Activated naive CD4-positive, alpha-beta T cell treated with anti-CD3 and anti-CD28 coated beads for 36 hours (primary cell): ENCODE measurements around the gene IGFALS. TPM values are rescaled to one million over a fixed set of nuclear protein-coding genes. Genes with fewer than 3 reads are reported as not detected.

Experiments used
- CTCF ChIA-PET: fragments of 350-600 bp; sonication (Branson Sonifier 250); formaldehyde crosslinking; loops from one replicate; lab custom pipeline; 2021; ENCODE audit warnings: antibody characterized with exemption; lab: Charles Lee
- DNase-seq: peaks from one replicate; pipeline ENCODE4 v3.0.0-alpha.2; 2020
- H3K27ac Mint-ChIP-seq: one replicate; pipeline ENCODE4 v1.8.0; 2021; ENCODE audit warnings: mild to moderate bottlenecking, mixed read lengths
- H3K27me3 Mint-ChIP-seq: one replicate; pipeline ENCODE4 v1.8.0; 2021; ENCODE audit warnings: low read depth, mixed read lengths
- H3K36me3 Mint-ChIP-seq: one replicate; pipeline ENCODE4 v1.8.0; 2021; ENCODE audit warnings: low read depth, mixed read lengths
- H3K4me1 Mint-ChIP-seq: one replicate; pipeline ENCODE4 v1.8.0; 2021; ENCODE audit warnings: low read depth, mixed read lengths
- H3K4me3 Mint-ChIP-seq: one replicate; pipeline ENCODE4 v1.8.0; 2021; ENCODE audit warnings: mild to moderate bottlenecking, moderate library complexity, mixed read lengths
- H3K9me3 Mint-ChIP-seq: one replicate; pipeline ENCODE4 v1.8.0; 2021; ENCODE audit warnings: mixed read lengths
- intact Hi-C: fragments of 100-400 bp; cut with micrococcal nuclease; formaldehyde crosslinking; loops from one replicate; pipeline ENCODE4 v1.15.1; 2023
- total RNA-seq, 2 experiments: library from RNA; stranded (reverse); gene quantifications; one replicate each; pipeline ENCODE4 v1.2.3, GENCODE V29; 2021

Gene IGFALS
- total RNA-seq, 2 experiments from 2014 or later, result not detected

DNA sequence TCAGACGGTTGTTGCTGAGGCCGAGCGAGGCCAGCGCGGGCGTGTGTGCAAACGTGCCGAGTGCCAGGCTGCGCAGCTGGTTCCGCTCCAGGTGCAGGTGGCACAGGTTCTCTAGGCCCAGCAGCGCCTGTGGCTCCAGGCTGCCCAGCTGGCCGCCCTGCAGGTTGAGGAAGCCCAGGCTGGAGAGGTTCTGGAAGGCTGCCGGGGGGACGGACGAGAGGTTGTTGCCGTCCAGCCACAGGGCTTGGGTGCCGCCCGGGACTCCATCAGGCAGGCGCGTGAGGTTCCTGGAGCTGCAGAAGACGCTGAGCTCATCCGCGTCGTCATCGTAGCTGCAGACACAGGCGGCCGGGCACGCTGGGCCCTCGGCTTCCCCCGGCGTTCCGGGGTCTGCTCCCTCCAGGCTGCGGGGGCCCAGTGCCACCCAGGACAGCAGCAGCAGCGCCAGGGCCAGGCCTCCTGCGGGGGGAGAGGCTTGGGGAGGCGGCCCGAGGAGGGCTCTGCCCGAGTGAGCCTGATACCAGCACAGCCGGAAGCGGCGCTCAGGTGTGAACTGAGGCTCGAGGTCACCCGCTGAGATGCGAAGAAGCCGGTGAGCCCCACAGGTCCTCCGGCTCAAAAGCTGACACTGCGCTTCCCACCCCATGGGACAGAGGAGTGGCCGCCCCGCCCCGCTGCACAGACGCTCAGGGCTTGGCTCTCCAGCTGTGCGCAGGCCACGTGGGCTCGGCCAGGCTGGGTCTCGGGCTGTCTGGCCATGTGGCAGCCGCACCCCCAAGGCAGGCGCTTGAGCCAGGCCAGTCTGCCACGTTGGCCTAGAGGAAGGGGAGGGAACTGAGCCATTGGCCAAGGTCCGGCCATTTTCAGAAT is 1.3 kb downstream of the IGFALS start:
- H3K9me3 Mint-ChIP-seq, result peaks cover 2% of the 10 kb centered on the region
- no peak for DNase-seq
- H3K4me3 Mint-ChIP-seq, result no peak overlapping the region
- H3K27ac Mint-ChIP-seq, result no peak overlapping the region
- H3K36me3 Mint-ChIP-seq, result peaks cover 1% of the 10 kb centered on the region
- intact Hi-C loops, result no loop called here
- no peaks in the 10 kb centered on the region for H3K27me3 Mint-ChIP-seq
- no peaks in the 10 kb centered on the region for H3K4me1 Mint-ChIP-seq
- CTCF ChIA-PET, result interaction anchor here (1.1 kb wide), 1 partner anchor 137 kb away, joined by 3 read pairs; no protein-coding TSS in a partner anchor

DNA sequence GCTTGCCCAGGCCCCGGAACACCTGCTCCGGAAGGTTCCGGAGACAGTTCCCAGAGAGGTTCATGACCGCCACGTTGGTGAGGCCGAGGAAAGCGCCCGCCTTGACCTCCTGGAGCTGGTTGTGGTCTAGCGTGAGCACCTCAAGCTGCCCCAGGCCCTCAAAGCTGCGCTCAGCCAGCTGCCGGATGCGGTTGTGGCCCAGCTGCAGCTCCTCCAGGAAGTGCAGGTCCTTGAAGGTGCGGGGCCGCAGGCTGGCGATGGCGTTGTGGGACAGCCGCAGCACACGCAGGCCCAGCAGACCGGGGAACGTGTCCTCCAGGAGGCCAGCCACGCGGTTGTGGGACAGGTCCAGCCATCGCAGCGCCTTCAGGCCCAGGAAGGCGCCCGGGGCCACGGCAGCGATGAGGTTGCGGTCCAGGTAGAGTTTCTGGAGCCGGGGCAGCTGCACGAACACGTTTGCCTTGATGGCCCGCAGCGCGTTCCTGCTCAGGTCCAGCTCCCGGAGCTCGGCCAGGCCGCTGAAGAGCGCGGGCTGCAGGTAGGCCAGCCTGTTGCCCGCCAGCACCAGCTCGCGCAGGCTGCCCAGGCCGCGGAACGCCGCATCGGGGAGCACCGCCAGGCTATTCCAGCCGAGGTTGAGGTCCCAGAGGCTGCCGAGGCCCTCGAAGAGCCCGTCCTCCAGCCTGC is 2.1 kb downstream of the IGFALS start:
- H3K27me3 Mint-ChIP-seq, result no peaks in the 10 kb centered on the region
- no peak overlapping the region for H3K27ac Mint-ChIP-seq
- no peak overlapping the region for H3K4me3 Mint-ChIP-seq
- DNase-seq, result no peak
- CTCF ChIA-PET, result no interaction called here
- H3K36me3 Mint-ChIP-seq, result no peaks in the 10 kb centered on the region
- H3K4me1 Mint-ChIP-seq, result no peaks in the 10 kb centered on the region
- no peaks in the 10 kb centered on the region for H3K9me3 Mint-ChIP-seq
- intact Hi-C loops, result no loop called here

DNA sequence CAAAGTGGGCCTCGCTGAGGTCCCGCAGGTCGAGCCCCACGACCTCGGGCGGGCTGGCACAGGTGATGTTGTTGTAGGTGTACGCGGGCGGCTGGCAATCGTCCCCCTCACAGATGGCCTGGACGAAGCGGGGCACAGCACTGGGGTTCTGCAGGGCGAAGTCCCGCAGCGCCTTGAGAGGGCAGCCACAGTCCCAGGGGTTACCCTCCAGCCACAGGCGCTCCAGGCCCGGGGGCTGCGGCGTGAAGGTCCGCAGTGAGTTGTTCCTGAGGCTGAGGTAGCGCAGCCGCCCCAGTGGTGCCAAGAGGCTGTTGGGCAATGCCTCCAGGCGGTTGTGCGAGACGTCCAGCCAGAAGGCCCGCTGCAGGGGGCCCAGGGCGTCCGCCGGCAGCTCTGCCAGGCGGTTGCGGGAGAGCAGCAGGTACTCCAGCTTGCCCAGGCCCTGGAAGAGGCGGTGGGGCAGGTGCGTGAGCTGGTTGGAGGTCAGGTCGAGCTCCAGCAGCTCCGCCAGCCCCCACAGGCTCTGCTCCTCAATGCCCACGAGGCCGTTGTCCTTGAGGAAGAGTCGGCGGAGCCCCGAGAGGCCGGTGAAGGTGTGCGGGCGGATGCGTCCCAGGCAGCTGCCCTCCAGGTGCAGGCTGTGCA is 2.8 kb downstream of the IGFALS start:
- H3K4me1 Mint-ChIP-seq, result peaks cover under 1% of the 10 kb centered on the region
- no peaks in the 10 kb centered on the region for H3K27me3 Mint-ChIP-seq
- CTCF ChIA-PET, result no interaction called here

DNA sequence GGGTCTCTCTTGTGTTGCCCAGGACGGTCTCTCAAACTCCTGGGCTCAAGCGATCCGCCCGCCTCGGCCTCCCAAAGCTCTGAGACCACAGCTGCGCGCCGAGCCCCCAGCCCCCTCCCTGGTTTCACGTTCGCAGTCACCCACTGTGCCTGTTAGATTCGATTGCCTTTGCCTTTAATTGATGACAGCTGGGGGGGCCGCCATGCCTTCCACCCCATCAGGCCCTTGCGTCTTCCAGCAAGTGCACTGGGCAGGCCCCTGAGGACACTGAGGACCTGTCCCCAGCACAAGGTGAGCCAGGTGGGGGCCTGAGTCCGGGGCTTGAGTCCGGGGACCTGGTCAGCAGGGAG is 3.3 kb downstream of the IGFALS start:
- H3K4me3 Mint-ChIP-seq, result no peak overlapping the region
- DNase-seq, result no peak
- no peak overlapping the region for H3K27ac Mint-ChIP-seq

More for the DNA sequence above, 2.8 kb downstream of the IGFALS start:
- no peaks in the 10 kb centered on the region for H3K36me3 Mint-ChIP-seq
- no peak overlapping the region for H3K4me3 Mint-ChIP-seq
- no peak for DNase-seq
- intact Hi-C loops, result no loop called here
- H3K9me3 Mint-ChIP-seq, result no peaks in the 10 kb centered on the region
- no peak overlapping the region for H3K27ac Mint-ChIP-seq

DNA sequence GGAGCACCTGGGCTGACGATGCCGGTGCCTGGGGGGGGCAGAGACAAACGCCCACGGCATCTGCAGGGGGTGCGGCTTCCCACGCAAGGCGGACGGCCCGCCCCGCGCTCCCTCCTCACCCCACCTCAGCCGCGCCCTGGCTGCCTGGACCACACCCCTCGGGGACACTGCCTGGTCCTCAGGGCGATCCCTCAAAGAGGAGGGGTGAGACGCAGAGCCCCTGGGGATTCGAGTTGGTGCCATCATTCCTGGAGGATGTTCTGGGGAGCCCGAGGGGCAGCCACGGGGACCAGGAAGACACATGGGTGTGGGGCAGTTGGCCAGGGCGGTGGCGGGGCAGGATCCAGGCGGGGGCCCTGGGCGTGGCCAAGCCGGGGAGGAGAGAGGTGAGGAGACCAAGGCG is 3.9 kb downstream of the IGFALS start:
- H3K27ac Mint-ChIP-seq, result no peak overlapping the region
- no peaks in the 10 kb centered on the region for H3K27me3 Mint-ChIP-seq
- DNase-seq, result no peak
- H3K4me3 Mint-ChIP-seq, result no peak overlapping the region
- H3K4me1 Mint-ChIP-seq, result peaks cover 9% of the 10 kb centered on the region
- intact Hi-C loops, result no loop called here
- H3K36me3 Mint-ChIP-seq, result no peaks in the 10 kb centered on the region
- no peaks in the 10 kb centered on the region for H3K9me3 Mint-ChIP-seq
- CTCF ChIA-PET, result no interaction called here

More for the DNA sequence above, 3.3 kb downstream of the IGFALS start:
- Mint-ChIP-seq H3K9me3 (no peaks in the 10 kb centered on the region), H3K36me3 (no peaks in the 10 kb centered on the region), H3K4me1 (peaks cover 5% of the 10 kb centered on the region), H3K27me3 (no peaks in the 10 kb centered on the region)
- CTCF ChIA-PET, result no interaction called here
- intact Hi-C loops, result no loop called here

DNA sequence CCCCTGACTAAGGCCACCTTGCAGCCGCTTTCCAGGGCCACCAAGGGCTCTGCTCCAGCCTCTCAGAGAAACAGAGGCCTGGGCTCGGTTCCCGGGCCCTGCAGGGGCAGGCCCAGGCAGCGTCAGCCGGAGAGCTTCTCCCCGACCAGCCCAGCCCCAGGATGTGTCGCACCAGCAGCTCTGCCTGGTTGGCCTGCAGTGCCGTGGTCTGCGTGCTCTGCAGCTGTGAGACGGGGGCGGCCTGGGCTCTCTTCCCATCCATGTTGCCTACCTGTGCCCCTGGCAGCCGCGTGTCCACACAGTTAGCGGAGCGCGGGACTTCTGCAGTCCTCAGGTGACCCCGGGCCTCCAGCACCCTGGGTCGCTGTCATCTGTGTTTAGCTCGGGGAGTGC is 4.8 kb downstream of the IGFALS start:
- CTCF ChIA-PET, result no interaction called here
- H3K4me1 Mint-ChIP-seq, result peaks cover 12% of the 10 kb centered on the region
- H3K9me3 Mint-ChIP-seq, result no peaks in the 10 kb centered on the region
- intact Hi-C loops, result no loop called here
- H3K27ac Mint-ChIP-seq, result no peak overlapping the region
- no peaks in the 10 kb centered on the region for H3K27me3 Mint-ChIP-seq
- no peak overlapping the region for H3K4me3 Mint-ChIP-seq
- no peak for DNase-seq
- H3K36me3 Mint-ChIP-seq, result no peaks in the 10 kb centered on the region

DNA sequence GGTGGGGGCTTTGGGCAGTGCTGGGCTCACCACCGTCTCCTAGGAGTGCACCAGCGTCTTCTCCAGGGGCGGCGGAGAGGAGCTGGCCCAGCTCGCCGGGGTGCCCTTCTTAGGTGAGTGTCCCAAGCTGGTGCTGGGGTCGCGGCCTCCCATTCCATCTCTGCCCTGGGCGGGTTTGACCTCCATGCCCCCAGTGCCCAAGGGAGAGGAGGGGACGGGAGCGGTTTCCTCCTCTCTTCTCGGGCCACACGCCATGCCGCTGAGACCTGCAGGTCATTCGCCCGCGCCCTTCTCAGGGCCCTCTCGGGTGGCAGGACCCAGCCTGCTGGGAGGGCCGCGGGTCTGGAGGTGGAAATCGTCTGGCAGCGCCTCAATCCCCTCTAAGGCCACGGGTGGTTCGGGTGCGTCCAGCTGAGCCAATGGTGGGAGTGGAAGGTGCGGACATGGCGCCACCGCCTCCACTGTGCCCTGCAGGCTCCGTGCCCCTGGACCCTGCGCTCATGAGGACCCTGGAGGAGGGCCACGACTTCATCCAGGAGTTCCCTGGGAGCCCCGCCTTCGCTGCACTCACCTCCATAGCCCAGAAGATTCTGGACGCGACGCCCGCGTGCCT is 5.3 kb downstream of the IGFALS start:
- Mint-ChIP-seq H3K36me3 (no peaks in the 10 kb centered on the region), H3K27ac (no peak overlapping the region), H3K9me3 (no peaks in the 10 kb centered on the region), H3K4me3 (no peak overlapping the region), H3K4me1 (peaks cover 17% of the 10 kb centered on the region), H3K27me3 (no peaks in the 10 kb centered on the region)
- CTCF ChIA-PET, result no interaction called here
- intact Hi-C loops, result no loop called here
- no peak for DNase-seq

DNA sequence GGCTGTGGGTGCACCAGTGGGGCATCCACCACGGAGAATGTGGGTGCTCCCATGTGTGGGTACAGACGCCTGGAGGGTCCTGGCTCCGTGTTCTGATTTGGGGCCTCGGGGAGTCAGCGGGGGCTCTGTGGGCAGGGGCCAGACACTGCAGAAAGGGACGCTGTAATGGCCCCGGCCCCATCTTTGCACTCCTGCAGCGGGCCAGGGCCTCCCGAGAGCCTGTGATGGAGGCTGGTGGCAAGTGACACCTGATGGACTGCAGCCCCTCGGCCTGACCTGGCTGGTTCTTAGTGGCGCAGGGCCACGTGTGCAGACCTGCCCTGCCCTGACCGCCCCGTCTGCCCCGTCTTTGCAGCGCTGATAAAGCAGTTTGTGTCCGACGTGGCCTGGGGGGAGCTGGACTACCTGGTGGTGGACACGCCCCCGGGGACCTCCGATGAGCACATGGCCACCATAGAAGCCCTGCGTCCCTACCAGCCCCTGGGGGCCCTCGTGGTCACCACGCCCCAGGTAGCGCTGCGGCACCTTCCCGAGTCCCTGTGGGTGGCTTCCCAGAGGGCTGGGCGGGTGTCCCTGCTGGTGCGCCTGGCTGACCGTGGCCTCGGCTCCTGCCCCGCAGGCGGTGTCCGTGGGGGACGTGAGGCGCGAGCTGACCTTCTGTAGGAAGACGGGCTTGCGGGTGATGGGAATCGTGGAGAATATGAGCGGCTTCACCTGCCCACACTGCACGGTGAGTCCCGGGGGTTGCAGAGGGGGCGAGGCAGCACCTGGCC is 6.0 kb downstream of the IGFALS start:
- Mint-ChIP-seq H3K9me3 (no peaks in the 10 kb centered on the region), H3K27ac (no peak overlapping the region), H3K4me1 (peaks cover 17% of the 10 kb centered on the region), H3K27me3 (no peaks in the 10 kb centered on the region), H3K36me3 (no peaks in the 10 kb centered on the region), H3K4me3 (no peak overlapping the region)
- DNase-seq, result no peak
- intact Hi-C loops, result no loop called here
- CTCF ChIA-PET, result no interaction called here

DNA sequence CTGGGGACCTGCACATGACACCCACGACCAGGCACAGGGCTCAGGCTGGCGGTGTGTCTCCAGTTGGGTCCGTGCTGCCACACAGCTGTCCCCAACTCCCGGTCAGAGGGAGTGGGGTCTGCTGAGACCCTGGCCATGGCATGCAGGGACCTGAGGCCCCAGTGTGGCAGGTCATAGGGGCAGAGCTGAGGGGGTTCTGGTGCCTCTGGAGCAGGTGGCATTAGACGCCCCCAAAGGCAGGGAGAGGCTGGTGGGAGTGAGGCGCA is 6.5 kb downstream of the IGFALS start:
- H3K27me3 Mint-ChIP-seq, result no peaks in the 10 kb centered on the region
- no peak for DNase-seq
- CTCF ChIA-PET, result no interaction called here
- no peaks in the 10 kb centered on the region for H3K9me3 Mint-ChIP-seq
- intact Hi-C loops, result no loop called here
- H3K4me1 Mint-ChIP-seq, result peaks cover 17% of the 10 kb centered on the region
- H3K36me3 Mint-ChIP-seq, result no peaks in the 10 kb centered on the region
- H3K27ac Mint-ChIP-seq, result no peak overlapping the region
- no peak overlapping the region for H3K4me3 Mint-ChIP-seq

DNA sequence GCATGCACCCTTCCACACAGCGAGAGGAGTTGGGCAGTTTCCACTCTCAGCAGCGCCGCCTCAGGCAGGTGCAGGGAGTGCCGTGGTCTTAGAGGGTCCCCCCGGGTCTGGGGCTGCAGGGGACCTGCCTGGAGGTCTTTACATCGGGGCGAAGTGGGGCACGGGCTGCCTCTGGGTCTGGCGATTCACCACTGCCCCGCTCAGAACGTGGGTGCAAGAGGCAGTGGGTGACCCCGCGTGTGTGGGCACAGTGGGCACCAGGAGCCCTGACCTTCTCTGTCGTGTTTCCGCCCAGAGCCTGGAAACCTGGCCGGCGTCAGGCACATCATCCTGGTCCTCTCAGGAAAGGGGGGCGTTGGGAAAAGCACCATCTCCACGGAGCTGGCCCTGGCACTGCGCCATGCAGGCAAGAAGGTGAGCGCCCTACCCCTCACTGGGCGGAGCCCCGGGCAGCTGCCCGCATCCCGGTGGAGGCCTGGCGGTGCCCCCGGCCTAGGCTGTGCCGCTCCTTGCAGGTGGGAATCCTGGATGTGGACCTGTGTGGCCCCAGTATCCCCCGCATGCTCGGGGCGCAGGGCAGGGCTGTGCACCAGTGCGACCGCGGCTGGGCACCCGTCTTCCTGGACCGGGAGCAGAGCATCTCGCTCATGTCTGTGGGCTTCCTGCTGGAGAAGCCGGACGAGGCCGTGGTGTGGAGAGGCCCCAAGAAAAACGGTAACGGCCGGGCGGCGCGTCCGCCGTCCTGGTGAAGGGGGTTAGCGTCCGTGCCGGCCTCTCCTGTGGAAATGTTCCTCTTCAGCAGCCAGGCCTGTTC is 7.1 kb downstream of the IGFALS start:
- Mint-ChIP-seq H3K4me3 (no peak overlapping the region), H3K36me3 (no peaks in the 10 kb centered on the region), H3K27me3 (no peaks in the 10 kb centered on the region), H3K27ac (no peak overlapping the region), H3K4me1 (peaks cover 22% of the 10 kb centered on the region), H3K9me3 (no peaks in the 10 kb centered on the region)
- intact Hi-C loops, result no loop called here
- CTCF ChIA-PET, result no interaction called here
- DNase-seq, result no peak

DNA sequence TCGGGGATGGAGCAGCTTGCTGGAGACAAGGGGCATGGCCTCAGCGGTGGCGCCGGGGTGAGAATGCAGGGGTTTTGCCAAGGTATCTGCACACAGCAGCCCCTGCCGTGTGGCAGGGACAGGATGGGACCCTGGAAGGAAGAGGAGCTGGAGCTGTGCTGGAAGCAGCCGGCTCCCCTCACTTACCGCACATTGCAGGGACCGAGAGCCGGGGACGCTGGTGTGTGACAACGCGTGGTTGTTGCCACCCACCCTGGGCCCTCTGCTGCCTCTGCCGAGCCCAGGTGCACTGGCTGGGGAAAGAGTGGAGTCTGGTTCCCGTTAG is 7.7 kb downstream of the IGFALS start:
- no peaks in the 10 kb centered on the region for H3K36me3 Mint-ChIP-seq
- no peak for DNase-seq
- no peaks in the 10 kb centered on the region for H3K27me3 Mint-ChIP-seq
- H3K4me1 Mint-ChIP-seq, result peaks cover 26% of the 10 kb centered on the region
- intact Hi-C loops, result no loop called here
- H3K9me3 Mint-ChIP-seq, result no peaks in the 10 kb centered on the region
- no peak overlapping the region for H3K4me3 Mint-ChIP-seq
- H3K27ac Mint-ChIP-seq, result no peak overlapping the region
- CTCF ChIA-PET, result no interaction called here
